DND-41 (cell line): ENCODE measurements around the gene XPR1.

Source experiments
- CTCF ChIP-seq: IDR thresholded peaks from 2 replicates; pipeline ENCODE4 v1.5.1; 2012; ENCODE audit warnings: borderline replicate concordance, low read length, moderate library complexity, mild to moderate bottlenecking; ENCODE audit not compliant: poor library complexity, severe bottlenecking; ENCODE audit errors: extremely low read depth
- EZH2 ChIP-seq: IDR thresholded peaks from 3 replicates; pipeline ENCODE4 v1.6.1; 2012; ENCODE audit warnings: borderline replicate concordance, low read depth, mild to moderate bottlenecking, moderate library complexity, low read length, inconsistent platforms; ENCODE audit not compliant: severe bottlenecking

- TF ChIP-seq EZH2 (no peak), CTCF (no peak)
These were observed 38.4 kb upstream of the XPR1 start for GRCh38 chr1:180593382-180593781.
